Osteoblast (primary cell): ENCODE data around the gene HPSE2. TPM values are rescaled to one million over a fixed set of nuclear protein-coding genes. Genes with fewer than 3 reads are reported as not detected.

Experiments
- DNase-seq: peaks from one replicate; pipeline ENCODE4 v3.0.0; 2011; ENCODE audit warnings: low spot score, mixed read lengths; ENCODE audit not compliant: insufficient read length; ENCODE audit errors: missing footprints
- H2AFZ ChIP-seq: 2 replicates; pipeline ENCODE4 v1.6.0; 2011; ENCODE audit warnings: mild to moderate bottlenecking, low read length
- H3K27ac ChIP-seq: 2 replicates; pipeline ENCODE4 v1.5.1; 2011; ENCODE audit warnings: mild to moderate bottlenecking, low read depth, low read length, moderate library complexity
- H3K27me3 ChIP-seq: 2 replicates; pipeline ENCODE4 v1.6.0; 2012; ENCODE audit warnings: mild to moderate bottlenecking, control low read depth, inconsistent platforms, low read length, moderate library complexity; ENCODE audit not compliant: insufficient read depth
- H3K36me3 ChIP-seq: 2 replicates; pipeline ENCODE4 v1.5.1; 2011; ENCODE audit warnings: mild to moderate bottlenecking, low read length, control low read depth, moderate library complexity; ENCODE audit not compliant: insufficient read depth
- H3K4me1 ChIP-seq: 2 replicates; pipeline ENCODE4 v1.5.1; 2011; ENCODE audit warnings: mild to moderate bottlenecking, low read length, control low read depth, moderate library complexity; ENCODE audit not compliant: insufficient read depth
- H3K4me2 ChIP-seq: 2 replicates; pipeline ENCODE4 v1.6.0; 2011; ENCODE audit warnings: mild to moderate bottlenecking, low read length; ENCODE audit not compliant: insufficient read depth
- H3K4me3 ChIP-seq: fragments of 200-600 bp; sonication (generic); 3 replicates; pipeline ENCODE4 v1.5.1; 2012; ENCODE audit warnings: mild to moderate bottlenecking, low read length, inconsistent platforms; ENCODE audit not compliant: insufficient read depth
- H3K79me2 ChIP-seq: 2 replicates; pipeline ENCODE4 v1.6.0; 2012; ENCODE audit warnings: mild to moderate bottlenecking, low read length, control low read depth, inconsistent platforms; ENCODE audit not compliant: insufficient read depth
- H3K9me3 ChIP-seq: 2 replicates; pipeline ENCODE4 v1.5.1; 2011; ENCODE audit warnings: low read depth, low read length, control low read depth
- H4K20me1 ChIP-seq: 2 replicates; pipeline ENCODE4 v1.6.0; 2012; ENCODE audit warnings: mild to moderate bottlenecking, low read length, control low read depth; ENCODE audit not compliant: insufficient read depth
- CTCF ChIP-seq: IDR thresholded peaks from 2 replicates; pipeline ENCODE4 v1.5.1; 2011; ENCODE audit warnings: mild to moderate bottlenecking, low read depth, low read length, moderate library complexity; ENCODE audit errors: extremely low read depth
- total RNA-seq: library from RNA; depleted of rRNA; stranded (reverse); fragments of >200 nt; gene quantifications from 2 replicates; pipeline ENCODE4 v1.2.3, GENCODE V29; 2012

Gene HPSE2
- total RNA-seq, 1 donor, result not detected

GRCh38 chr10:98758463-98758862, 477.2 kb downstream of the HPSE2 start:
- Histone ChIP-seq H3K4me3 (no peak overlapping the region), H3K27ac (no peak overlapping the region), H3K4me2 (no peak overlapping the region), H3K79me2 (no peaks in the 10 kb centered on the region), H2AFZ (no peak overlapping the region), H4K20me1 (no peaks in the 10 kb centered on the region), H3K36me3 (no peaks in the 10 kb centered on the region), H3K27me3 (no peaks in the 10 kb centered on the region), H3K9me3 (no peaks in the 10 kb centered on the region), H3K4me1 (no peaks in the 10 kb centered on the region)
- no peak for TF ChIP-seq CTCF
- DNase-seq, result no peak

GRCh38 chr10:98748298-98748697, 487.4 kb downstream of the HPSE2 start:
- no peaks in the 10 kb centered on the region for H3K4me1 ChIP-seq
- TF ChIP-seq CTCF, result no peak
- no peak overlapping the region for H3K4me2 ChIP-seq
- H4K20me1 ChIP-seq, result no peaks in the 10 kb centered on the region
- H3K9me3 ChIP-seq, result no peaks in the 10 kb centered on the region
- no peaks in the 10 kb centered on the region for H3K79me2 ChIP-seq
- H2AFZ ChIP-seq, result no peak overlapping the region
- H3K36me3 ChIP-seq, result no peaks in the 10 kb centered on the region
- H3K27ac ChIP-seq, result no peak overlapping the region
- no peak overlapping the region for H3K4me3 ChIP-seq
- no peak for DNase-seq
- H3K27me3 ChIP-seq, result no peaks in the 10 kb centered on the region

GRCh38 chr10:98745645-98746044, 490.0 kb downstream of the HPSE2 start:
- H3K4me2 ChIP-seq, result no peak overlapping the region
- H3K4me1 ChIP-seq, result no peaks in the 10 kb centered on the region
- H3K79me2 ChIP-seq, result no peaks in the 10 kb centered on the region
- H3K9me3 ChIP-seq, result no peaks in the 10 kb centered on the region
- H4K20me1 ChIP-seq, result no peaks in the 10 kb centered on the region
- H3K27me3 ChIP-seq, result no peaks in the 10 kb centered on the region
- H2AFZ ChIP-seq, result no peak overlapping the region
- TF ChIP-seq CTCF, result no peak
- H3K36me3 ChIP-seq, result no peaks in the 10 kb centered on the region
- H3K4me3 ChIP-seq, result no peak overlapping the region
- DNase-seq, result no peak
- H3K27ac ChIP-seq, result no peak overlapping the region

- Histone ChIP-seq H3K36me3 (no peaks in the 10 kb centered on the region), H4K20me1 (no peaks in the 10 kb centered on the region), H3K4me3 (no peak overlapping the region), H3K9me3 (no peaks in the 10 kb centered on the region), H3K27ac (no peak overlapping the region), H3K27me3 (no peaks in the 10 kb centered on the region), H3K4me1 (no peaks in the 10 kb centered on the region), H3K4me2 (no peak overlapping the region), H3K79me2 (no peaks in the 10 kb centered on the region), H2AFZ (no peak overlapping the region)
- no peak for DNase-seq
- no peak for TF ChIP-seq CTCF
These were observed 515.1 kb downstream of the HPSE2 start for GRCh38 chr10:98720551-98720950.
